ENCODE data around the gene TNS3.

Gene TNS3

DNA sequence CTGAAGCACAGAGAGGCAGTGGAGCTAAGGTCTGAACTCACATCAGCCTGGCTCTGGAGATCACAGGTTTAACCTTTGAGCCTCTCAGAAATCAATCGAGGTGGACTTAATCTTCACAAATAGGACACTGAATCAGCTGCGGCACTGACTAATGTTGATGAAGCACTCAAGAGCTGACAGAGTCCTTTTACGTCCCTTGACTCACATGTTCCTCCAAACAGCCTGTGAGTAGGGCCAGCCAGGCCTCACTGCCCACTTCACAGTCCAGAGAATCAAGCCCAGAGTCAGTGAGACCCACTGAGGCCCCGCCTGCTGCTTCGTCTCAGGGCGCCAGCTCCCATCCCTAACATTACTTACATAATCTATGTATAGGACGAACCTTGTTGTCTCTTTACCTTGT lies 63.1 kb downstream of the TNS3 start:
- no peak for DNase-seq

- no peak for DNase-seq
Measured at GRCh38 chr7:47517821-47518480, 64.0 kb downstream of the TNS3 start.

- no peak for DNase-seq
Measured at GRCh38 chr7:47516985-47517600, 64.8 kb downstream of the TNS3 start.

DNA sequence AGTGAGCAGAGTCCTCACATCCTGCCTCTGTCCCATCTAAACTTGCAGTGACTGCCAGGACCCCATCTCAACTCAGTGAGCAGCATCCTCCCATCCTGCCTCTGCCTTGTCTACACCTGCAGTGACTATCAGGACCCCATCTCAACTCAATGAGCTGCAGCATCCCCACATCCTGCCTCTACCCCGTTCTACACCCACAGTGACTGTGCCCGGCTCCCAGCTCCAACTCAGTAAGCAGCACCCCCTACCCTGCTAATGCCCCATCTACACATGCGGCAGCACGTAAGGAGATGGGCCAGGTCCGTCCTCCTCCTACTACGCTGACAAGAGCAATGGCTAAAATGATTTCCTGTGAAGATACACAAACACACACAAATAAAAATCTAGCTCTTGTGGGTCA lies 65.5 kb downstream of the TNS3 start:
- DNase-seq: no peak

DNA sequence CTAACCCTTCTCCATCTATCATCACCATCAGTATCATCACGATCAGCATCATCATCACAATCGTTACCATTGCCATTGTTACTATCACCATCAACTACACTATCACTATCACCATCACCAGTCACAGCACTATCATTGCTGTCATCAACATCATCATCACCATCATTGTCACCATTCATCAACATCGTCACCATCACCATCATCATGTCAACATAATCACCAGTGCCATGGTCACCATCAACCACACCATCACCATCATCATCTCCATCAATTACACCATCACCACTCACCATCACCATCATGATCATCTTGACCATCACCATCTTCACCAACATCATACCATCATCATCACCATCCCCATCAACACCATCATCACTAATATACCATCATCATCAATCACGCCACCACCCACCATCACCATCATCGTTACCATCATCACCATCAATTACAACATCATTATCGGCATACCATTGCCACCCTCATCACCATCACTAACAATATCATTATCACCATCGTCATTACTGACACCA lies 66.5 kb downstream of the TNS3 start:
- DNase-seq: no peak

- no peak for DNase-seq
Measured at GRCh38 chr7:47514818-47515217, 67.1 kb downstream of the TNS3 start.

DNA sequence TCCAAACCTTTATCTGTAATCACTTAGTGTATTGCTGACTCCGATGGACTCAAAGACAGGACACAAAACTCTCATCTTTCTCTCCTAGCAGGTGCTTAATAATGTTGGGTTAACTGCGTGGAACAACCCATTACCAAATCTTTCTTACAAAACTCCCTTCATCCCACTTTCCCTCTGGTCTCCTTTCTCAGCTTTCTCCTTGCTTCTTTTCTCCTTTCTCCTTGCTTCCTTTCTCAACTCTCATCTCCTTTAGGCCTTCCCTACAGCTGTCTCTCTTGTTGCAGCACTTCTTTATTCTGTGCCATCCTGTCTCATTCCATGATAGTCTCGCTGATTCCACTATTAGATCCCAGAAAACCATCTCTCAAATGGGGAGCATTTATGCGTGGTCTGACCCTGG lies 67.5 kb downstream of the TNS3 start:
- no peak for DNase-seq

- DNase-seq: no peak
Measured at GRCh38 chr7:47513741-47514241, 68.1 kb downstream of the TNS3 start.

- no peak for DNase-seq
Measured at GRCh38 chr7:47512481-47513176, 69.3 kb downstream of the TNS3 start.

DNA sequence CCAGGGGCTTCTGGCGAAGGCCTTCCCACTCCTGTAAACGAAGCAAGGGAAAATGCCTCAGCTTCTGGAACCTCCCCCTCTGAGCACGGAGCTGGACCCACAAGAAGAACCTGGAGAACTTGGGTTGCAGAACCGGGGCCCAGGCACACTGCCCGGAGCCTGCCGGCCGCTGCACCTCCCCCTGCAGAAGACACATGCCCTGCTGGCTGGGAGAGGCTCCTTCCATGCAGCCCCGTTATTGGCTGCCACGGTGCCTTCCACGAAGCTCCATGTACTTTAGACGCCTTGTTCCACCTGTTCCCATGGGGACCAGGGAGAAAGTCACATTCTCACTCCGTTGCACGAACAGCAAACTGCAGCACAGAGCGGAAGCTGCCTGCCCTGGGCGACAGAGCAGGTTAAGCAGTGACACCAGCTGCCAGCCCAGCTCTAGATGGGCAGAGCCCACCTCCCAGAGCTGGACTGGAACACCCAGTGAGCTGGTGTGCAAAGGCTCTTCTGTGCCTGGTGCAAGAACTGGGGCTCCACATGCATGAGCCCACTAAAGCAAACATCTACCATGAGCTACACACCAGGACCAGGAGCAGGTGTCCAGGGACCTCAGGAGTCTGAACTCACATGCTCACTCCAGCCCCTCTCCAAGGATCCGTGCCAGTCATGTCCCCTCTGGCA lies 70.1 kb downstream of the TNS3 start:
- no peak for DNase-seq

- DNase-seq: no peak
Measured at GRCh38 chr7:47510786-47511185, 71.1 kb downstream of the TNS3 start.

GRCh38 chr7:47510192-47510591 lies 71.7 kb downstream of the TNS3 start:
- no peak for DNase-seq

DNA sequence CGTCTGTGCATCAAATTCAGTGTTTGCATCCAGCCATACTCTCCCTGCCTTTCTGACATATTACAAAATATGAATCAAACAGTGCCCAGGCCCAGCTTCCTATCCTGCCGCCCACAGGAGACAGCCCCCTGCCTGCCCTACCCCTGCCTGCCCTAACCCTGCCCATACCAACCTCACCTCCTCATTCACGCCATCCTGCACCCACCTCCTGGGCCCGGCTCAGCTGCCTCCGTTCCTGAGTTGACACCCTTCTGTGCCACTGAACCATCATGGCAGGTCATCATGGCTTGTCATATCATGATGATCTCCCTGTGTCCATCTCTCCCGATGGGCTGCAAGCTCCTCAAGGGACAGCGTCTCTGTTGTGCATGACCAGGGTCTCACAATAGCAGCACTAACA lies 72.3 kb downstream of the TNS3 start:
- no peak for DNase-seq

DNA sequence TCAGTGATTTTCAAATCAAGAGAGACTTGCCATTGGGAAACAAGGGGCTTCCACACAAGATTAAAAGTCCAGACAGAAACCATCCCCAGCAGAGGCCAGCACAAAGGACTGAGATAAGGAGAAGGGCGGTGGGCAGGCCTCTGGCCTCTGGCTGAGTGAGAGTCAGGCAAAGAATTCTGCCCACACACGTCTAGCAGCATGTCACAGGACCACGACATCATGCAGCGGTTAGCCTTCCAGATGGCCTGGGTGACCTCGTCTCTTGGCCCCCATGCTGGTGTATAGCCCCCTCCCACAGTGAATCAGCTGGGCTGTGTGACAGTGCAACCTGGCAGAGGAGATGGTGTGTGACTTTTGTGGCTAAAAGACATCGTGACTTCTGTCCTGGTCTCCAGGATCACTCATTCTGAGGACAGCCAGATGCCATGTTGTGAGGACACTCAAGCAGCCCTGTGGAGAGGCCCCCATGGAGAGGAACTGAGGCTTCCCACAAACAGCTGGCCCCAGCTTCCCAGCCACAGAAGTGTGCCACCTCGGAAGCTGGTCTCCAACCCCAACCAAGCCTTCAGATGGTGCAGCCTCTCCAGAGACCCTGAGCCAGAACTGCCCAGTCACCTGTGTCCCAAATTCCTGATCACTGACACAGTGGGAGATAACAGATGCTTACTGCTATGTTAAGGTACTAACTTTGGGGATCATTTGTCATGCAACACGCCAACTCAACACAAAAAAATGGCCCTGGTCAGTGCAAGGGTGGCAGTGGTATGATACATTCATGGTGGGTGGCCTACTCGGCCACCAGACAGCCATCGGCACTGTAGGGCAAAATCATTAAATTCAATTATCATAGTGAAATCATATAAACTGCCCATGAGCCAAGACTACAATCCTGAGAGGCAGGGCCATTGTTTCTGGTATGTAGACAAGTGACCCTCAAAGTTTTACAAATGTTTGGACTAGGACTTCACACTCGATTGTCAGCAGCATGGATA lies 73.2 kb downstream of the TNS3 start:
- DNase-seq: no peak

GRCh38 chr7:47507522-47507921 lies 74.4 kb downstream of the TNS3 start:
- DNase-seq: no peak

DNA sequence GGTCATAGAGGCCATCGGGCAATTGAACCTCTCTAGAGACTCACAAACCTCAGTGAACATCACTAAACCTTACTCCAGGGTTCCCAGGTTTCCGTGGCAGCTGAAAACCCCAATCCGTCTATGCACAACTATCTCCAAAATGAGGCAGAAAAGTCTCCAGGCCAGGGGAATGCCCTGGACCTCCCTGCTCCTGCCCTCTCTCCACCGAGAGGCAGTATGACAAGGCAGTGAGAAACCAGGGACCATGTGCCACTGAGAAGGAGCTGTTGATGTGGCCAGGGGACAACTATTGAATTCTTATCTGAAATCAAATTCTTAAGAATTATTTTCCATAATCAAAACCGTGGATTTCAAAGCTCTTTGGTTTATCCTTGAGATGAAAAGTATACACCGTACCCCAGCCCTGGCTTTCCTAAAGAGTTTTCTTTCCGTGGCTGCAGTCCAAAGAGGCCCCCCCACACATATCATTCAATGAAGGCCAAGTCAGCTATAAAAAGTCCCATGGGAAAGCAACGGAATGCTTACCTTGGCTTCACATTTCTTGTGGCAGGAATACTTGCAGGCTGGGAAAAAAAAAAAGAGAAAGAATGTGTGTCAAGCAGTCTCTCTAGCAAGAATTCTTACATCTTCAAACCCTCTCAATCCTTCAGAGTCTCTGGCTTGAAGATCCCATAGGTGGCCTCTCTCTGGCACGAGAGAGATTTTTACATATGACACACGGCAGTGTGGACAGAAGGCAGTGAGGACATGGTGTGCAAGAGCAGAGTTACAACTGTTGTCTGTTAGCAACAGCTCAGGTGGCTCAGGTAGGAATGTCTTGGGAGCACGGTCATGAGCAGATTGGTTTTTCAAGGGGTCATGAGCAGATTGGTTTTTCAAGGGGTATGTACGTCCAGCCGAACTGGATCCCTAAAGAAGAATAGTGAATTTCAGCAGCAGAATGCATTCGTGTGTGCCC lies 75.2 kb downstream of the TNS3 start:
- DNase-seq: no peak

DNA sequence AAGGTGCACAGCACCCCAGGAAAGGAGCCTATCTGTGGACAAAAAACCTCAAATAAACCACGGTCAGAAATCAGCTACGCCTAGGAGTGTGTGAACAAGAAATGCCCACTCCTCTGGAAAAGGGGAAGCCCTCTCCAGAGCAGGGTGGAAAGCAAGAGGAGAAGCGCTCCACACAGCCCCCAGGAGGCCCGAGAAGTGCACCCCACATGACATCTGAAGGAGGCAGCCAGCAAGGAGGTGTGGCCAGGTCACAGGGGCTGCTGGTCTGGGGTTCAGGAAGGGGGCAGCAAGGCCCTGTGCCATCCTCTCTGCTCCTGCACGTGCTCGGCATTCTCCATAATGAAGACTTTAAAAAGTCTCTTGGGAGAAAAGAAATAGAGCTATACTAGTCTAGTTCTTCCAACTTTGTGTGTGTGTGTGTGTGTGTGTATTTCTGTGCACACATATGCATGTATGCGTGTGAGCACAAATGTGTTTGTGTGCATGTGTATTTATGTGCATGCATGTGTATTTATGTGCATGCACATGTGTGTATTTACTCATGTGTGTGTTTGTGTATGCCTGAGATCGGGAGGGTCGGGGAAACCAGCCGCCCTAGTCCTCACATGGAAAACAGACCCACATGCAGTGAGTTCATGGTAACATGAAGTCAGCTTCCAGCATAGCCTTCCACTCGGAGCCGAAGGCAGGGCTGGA lies 76.5 kb downstream of the TNS3 start:
- DNase-seq: no peak

GRCh38 chr7:47504551-47505311 lies 77.2 kb downstream of the TNS3 start:
- no peak for DNase-seq

GRCh38 chr7:47503281-47503680 lies 78.6 kb downstream of the TNS3 start:
- DNase-seq: no peak

All from stimulated activated CD4-positive, alpha-beta T cell treated with anti-CD3 and anti-CD28 coated beads, Interleukin-4, amount 100 ng/mL, for 24 hours (primary cell).